HepG2 (cell line): Measurements from ENCODE around the gene IGSF8. TPM values are rescaled to one million over a fixed set of nuclear protein-coding genes. Genes with fewer than 3 reads are reported as not detected.

Experiments
- BCL6 ChIP-seq: IDR thresholded peaks from 2 replicates; pipeline ENCODE4 v1.6.1; 2016; ENCODE audit warnings: missing genetic modification reagents, missing compliant biosample characterization
- BHLHE40 ChIP-seq: IDR thresholded peaks from 2 replicates; pipeline ENCODE4 v1.6.1; 2011; ENCODE audit warnings: low read length, improper control_type of control experiment
- BRD4 ChIP-seq: sonication (generic); formaldehyde crosslinking; IDR thresholded peaks from 2 replicates; pipeline ENCODE4 v1.4.0; 2020; ENCODE audit warnings: missing genetic modification reagents
- NR2F6 ChIP-seq, 2 experiments: IDR thresholded peaks; 2 replicates each; pipeline ENCODE4 v1.6.1; 2016; ENCODE audit warnings: antibody characterized with exemption in 1 of 2, mild to moderate bottlenecking in 1 of 2
- ZFP36L2 ChIP-seq: sonication (generic); formaldehyde crosslinking; IDR thresholded peaks from 2 replicates; pipeline ENCODE4 v1.4.0; 2020; ENCODE audit warnings: missing genetic modification reagents
- ZNF816 ChIP-seq: sonication (generic); formaldehyde crosslinking; IDR thresholded peaks from 2 replicates; pipeline ENCODE4 v1.8.0; 2022; ENCODE audit warnings: missing genetic modification reagents, mild to moderate bottlenecking, borderline replicate concordance
- polyA plus RNA-seq, 8 experiments: library from polyadenylated mRNA; depleted of rRNA in 3 of 8; stranded (reverse) in 7 of 8; unstranded in 1 of 8; fragments of >200 nt; fragmentation: Illumina TruSeq in 4 of 8; extraction: Trizol in 4 of 8; gene quantifications; 2 replicates each; pipeline versions ENCODE4 v1.2.1 to v1.2.3, GENCODE V29; 2011 to 2016; ENCODE audit warnings: low read depth in 4 of 8, missing spikeins in 1 of 8, mixed read lengths in 1 of 8; ENCODE audit not compliant: insufficient read depth in 1 of 8
- total RNA-seq, 5 experiments: library from RNA; depleted of rRNA; stranded (reverse); fragments of >200 nt; fragmentation: Illumina TruSeq; extraction: Trizol; gene quantifications; 2 replicates each; pipeline ENCODE4 v1.2.3, GENCODE V29; 2016; ENCODE audit warnings: low read depth in 1 of 5
- TF ChIP-seq, protein P1 (sequence below): IDR thresholded peaks from 2 replicates; pipeline ENCODE4 v1.6.1; 2012; ENCODE audit warnings: low read depth, low read length, improper control_type of control experiment
- TF ChIP-seq, protein P2 (sequence below): sonication (generic); formaldehyde crosslinking; conservative IDR thresholded peaks from 2 replicates; pipeline ENCODE4 v1.4.0; 2020; ENCODE audit warnings: missing genetic modification reagents
- TF ChIP-seq, protein P3 (sequence below): IDR thresholded peaks from 2 replicates; pipeline ENCODE4 v1.4.0; 2020; ENCODE audit warnings: mild to moderate bottlenecking, missing genetic modification reagents
- TF ChIP-seq, protein P4 (sequence below): sonication (generic); formaldehyde crosslinking; IDR thresholded peaks from 2 replicates; pipeline ENCODE4 v1.5.1; 2020; ENCODE audit warnings: missing genetic modification reagents, mild to moderate bottlenecking, borderline replicate concordance
- TF ChIP-seq, protein P5 (sequence below), 2 experiments: sonication (generic) in 1 of 2; formaldehyde crosslinking in 1 of 2; IDR thresholded peaks; 2 replicates each; pipeline versions ENCODE4 v1.6.1 to v1.9.0; 2014 to 2022; ENCODE audit warnings: antibody characterized with exemption in 1 of 2, borderline replicate concordance in 1 of 2, inconsistent platforms in 1 of 2, low read depth in 1 of 2, missing genetic modification reagents in 1 of 2

The IGSF8 gene
- total and polyA plus RNA-seq, 2 of the 13 experiments (the other 11 are each of a cell fraction or from before 2014, with no cell fraction given): 24.0 to 41.0 TPM

DNA sequence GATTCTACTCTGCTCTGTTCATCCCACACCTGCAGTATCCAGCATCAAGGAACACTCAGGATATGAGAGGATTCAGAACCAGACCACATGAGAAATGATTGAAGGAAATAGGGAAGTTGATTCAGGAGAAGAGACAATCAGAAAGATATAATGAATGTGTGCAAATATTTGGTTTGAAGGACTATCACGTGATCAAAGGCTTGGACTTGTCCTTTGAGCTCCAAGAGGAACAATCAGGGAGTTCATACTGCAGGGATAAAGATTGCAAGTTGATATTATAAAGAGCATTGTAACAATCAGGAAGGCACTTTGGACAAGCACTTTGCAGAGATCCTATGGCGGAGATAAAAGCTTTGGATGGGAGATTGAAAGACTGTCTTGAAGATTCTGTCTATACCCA, 52.8 kb downstream of the IGSF8 start (continued):
- TF ChIP-seq, protein P1, sequence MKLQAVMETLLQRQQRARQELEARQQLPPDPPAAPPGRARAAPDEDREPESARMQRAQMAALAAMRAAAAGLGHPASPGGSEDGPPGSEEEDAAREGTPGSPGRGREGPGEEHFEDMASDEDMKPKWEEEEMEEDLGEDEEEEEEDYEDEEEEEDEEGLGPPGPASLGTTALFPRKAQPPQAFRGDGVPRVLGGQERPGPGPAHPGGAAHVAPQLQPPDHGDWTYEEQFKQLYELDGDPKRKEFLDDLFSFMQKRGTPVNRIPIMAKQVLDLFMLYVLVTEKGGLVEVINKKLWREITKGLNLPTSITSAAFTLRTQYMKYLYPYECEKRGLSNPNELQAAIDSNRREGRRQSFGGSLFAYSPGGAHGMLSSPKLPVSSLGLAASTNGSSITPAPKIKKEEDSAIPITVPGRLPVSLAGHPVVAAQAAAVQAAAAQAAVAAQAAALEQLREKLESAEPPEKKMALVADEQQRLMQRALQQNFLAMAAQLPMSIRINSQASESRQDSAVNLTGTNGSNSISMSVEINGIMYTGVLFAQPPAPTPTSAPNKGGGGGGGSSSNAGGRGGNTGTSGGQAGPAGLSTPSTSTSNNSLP: 0 out of 2 replicates have a peak, but pooled peaks have one; percentile 43
- TF ChIP-seq, protein P2, sequence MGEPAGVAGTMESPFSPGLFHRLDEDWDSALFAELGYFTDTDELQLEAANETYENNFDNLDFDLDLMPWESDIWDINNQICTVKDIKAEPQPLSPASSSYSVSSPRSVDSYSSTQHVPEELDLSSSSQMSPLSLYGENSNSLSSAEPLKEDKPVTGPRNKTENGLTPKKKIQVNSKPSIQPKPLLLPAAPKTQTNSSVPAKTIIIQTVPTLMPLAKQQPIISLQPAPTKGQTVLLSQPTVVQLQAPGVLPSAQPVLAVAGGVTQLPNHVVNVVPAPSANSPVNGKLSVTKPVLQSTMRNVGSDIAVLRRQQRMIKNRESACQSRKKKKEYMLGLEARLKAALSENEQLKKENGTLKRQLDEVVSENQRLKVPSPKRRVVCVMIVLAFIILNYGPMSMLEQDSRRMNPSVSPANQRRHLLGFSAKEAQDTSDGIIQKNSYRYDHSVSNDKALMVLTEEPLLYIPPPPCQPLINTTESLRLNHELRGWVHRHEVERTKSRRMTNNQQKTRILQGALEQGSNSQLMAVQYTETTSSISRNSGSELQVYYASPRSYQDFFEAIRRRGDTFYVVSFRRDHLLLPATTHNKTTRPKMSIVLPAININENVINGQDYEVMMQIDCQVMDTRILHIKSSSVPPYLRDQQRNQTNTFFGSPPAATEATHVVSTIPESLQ: no peak
- TF ChIP-seq, protein P3, sequence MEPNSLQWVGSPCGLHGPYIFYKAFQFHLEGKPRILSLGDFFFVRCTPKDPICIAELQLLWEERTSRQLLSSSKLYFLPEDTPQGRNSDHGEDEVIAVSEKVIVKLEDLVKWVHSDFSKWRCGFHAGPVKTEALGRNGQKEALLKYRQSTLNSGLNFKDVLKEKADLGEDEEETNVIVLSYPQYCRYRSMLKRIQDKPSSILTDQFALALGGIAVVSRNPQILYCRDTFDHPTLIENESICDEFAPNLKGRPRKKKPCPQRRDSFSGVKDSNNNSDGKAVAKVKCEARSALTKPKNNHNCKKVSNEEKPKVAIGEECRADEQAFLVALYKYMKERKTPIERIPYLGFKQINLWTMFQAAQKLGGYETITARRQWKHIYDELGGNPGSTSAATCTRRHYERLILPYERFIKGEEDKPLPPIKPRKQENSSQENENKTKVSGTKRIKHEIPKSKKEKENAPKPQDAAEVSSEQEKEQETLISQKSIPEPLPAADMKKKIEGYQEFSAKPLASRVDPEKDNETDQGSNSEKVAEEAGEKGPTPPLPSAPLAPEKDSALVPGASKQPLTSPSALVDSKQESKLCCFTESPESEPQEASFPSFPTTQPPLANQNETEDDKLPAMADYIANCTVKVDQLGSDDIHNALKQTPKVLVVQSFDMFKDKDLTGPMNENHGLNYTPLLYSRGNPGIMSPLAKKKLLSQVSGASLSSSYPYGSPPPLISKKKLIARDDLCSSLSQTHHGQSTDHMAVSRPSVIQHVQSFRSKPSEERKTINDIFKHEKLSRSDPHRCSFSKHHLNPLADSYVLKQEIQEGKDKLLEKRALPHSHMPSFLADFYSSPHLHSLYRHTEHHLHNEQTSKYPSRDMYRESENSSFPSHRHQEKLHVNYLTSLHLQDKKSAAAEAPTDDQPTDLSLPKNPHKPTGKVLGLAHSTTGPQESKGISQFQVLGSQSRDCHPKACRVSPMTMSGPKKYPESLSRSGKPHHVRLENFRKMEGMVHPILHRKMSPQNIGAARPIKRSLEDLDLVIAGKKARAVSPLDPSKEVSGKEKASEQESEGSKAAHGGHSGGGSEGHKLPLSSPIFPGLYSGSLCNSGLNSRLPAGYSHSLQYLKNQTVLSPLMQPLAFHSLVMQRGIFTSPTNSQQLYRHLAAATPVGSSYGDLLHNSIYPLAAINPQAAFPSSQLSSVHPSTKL (CRISPR knock-in tag): peak; percentile 59; the same call in 1 of the 2 replicates
- TF ChIP-seq ZNF816 (CRISPR knock-in tag): no peak
- TF ChIP-seq, protein P4, sequence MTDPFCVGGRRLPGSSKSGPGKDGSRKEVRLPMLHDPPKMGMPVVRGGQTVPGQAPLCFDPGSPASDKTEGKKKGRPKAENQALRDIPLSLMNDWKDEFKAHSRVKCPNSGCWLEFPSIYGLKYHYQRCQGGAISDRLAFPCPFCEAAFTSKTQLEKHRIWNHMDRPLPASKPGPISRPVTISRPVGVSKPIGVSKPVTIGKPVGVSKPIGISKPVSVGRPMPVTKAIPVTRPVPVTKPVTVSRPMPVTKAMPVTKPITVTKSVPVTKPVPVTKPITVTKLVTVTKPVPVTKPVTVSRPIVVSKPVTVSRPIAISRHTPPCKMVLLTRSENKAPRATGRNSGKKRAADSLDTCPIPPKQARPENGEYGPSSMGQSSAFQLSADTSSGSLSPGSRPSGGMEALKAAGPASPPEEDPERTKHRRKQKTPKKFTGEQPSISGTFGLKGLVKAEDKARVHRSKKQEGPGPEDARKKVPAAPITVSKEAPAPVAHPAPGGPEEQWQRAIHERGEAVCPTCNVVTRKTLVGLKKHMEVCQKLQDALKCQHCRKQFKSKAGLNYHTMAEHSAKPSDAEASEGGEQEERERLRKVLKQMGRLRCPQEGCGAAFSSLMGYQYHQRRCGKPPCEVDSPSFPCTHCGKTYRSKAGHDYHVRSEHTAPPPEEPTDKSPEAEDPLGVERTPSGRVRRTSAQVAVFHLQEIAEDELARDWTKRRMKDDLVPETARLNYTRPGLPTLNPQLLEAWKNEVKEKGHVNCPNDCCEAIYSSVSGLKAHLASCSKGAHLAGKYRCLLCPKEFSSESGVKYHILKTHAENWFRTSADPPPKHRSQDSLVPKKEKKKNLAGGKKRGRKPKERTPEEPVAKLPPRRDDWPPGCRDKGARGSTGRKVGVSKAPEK (CRISPR knock-in tag): no peak
- peak; percentile 42; the same call in 1 of the 2 replicates for TF ChIP-seq BCL6
- no peak for TF ChIP-seq BRD4 (CRISPR knock-in tag)
- TF ChIP-seq, protein P5, sequence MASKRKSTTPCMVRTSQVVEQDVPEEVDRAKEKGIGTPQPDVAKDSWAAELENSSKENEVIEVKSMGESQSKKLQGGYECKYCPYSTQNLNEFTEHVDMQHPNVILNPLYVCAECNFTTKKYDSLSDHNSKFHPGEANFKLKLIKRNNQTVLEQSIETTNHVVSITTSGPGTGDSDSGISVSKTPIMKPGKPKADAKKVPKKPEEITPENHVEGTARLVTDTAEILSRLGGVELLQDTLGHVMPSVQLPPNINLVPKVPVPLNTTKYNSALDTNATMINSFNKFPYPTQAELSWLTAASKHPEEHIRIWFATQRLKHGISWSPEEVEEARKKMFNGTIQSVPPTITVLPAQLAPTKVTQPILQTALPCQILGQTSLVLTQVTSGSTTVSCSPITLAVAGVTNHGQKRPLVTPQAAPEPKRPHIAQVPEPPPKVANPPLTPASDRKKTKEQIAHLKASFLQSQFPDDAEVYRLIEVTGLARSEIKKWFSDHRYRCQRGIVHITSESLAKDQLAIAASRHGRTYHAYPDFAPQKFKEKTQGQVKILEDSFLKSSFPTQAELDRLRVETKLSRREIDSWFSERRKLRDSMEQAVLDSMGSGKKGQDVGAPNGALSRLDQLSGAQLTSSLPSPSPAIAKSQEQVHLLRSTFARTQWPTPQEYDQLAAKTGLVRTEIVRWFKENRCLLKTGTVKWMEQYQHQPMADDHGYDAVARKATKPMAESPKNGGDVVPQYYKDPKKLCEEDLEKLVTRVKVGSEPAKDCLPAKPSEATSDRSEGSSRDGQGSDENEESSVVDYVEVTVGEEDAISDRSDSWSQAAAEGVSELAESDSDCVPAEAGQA (IDR thresholded peaks at IDR 0.05; ENCODE audit: low read depth): no peak
- TF ChIP-seq, protein P5 (CRISPR knock-in tag; IDR thresholded peaks at IDR 0.05; ENCODE audit: borderline replicate concordance): no peak
- TF ChIP-seq ZFP36L2 (CRISPR knock-in tag): no peak
- peak; percentile 71 for TF ChIP-seq BHLHE40
- TF ChIP-seq NR2F6 (IDR thresholded peaks at IDR 0.05): no peak
- TF ChIP-seq NR2F6 (CRISPR knock-in tag; IDR thresholded peaks at IDR 0.05): no peak
